ENCODE results near the gene ZNF469.

GRCh38 chr16:88421871-88422433 is 39.2 kb downstream of the ZNF469 start:
- TF ChIP-seq EP300 (IDR thresholded peaks at IDR 0.05) (no peak), POLR2A (IDR thresholded peaks at IDR 0.05) (no peak)
- TF ChIP-seq, protein P1, sequence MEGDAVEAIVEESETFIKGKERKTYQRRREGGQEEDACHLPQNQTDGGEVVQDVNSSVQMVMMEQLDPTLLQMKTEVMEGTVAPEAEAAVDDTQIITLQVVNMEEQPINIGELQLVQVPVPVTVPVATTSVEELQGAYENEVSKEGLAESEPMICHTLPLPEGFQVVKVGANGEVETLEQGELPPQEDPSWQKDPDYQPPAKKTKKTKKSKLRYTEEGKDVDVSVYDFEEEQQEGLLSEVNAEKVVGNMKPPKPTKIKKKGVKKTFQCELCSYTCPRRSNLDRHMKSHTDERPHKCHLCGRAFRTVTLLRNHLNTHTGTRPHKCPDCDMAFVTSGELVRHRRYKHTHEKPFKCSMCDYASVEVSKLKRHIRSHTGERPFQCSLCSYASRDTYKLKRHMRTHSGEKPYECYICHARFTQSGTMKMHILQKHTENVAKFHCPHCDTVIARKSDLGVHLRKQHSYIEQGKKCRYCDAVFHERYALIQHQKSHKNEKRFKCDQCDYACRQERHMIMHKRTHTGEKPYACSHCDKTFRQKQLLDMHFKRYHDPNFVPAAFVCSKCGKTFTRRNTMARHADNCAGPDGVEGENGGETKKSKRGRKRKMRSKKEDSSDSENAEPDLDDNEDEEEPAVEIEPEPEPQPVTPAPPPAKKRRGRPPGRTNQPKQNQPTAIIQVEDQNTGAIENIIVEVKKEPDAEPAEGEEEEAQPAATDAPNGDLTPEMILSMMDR (IDR thresholded peaks at IDR 0.05) = no peak
